ENCODE measurements around the gene NOTCH4.

- TF ChIP-seq CTCF (IDR thresholded peaks at IDR 0.05; ENCODE audit: low read length) (no peak), EZH2phosphoT487 (IDR thresholded peaks at IDR 0.05; ENCODE audit: low read length) (no peak)
Observed at GRCh38 chr6:32189742-32190053, 34.2 kb downstream of the NOTCH4 start.

Measured in MM.1S (cell line).